Measurements from ENCODE around the gene RBM47. TPM values are rescaled to one million over a fixed set of nuclear protein-coding genes. Genes with fewer than 3 reads are reported as not detected.
A peak's percentile ranks its signal among the peaks of the same experiment; 100 is the strongest.

Gene RBM47
- total and polyA plus RNA-seq, 10 of the 15 experiments (the other 5 are each of a cell fraction or from before 2014, with no cell fraction given), result 7.9 to 45.0 (median 28.7) TPM

DNA sequence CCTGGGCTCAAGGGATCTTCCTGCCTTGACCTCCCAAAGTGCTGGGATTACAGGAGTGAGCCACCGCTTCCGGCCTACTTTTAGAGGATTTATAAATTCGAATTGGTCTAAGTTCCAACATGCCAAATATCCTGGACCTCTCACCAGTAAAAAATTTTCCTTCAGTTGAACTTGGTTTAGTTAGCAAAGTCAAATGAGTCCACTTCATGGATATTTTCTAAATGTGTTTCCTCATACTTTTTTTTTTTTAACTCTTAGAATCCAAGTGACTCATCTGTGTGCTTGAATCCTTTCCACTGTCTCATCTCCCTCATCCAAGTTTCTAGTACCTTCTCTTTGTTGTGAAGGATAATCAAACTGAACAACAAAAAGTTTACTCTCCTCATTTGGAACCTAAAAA, 49.7 kb downstream of the RBM47 start:
- POLR2A ChIA-PET, result interaction anchor here (0.6 to 0.7 kb wide), 2 partner anchors 10 to 576 kb away, joined by 3 to 4 read pairs; no protein-coding TSS in a partner anchor

DNA sequence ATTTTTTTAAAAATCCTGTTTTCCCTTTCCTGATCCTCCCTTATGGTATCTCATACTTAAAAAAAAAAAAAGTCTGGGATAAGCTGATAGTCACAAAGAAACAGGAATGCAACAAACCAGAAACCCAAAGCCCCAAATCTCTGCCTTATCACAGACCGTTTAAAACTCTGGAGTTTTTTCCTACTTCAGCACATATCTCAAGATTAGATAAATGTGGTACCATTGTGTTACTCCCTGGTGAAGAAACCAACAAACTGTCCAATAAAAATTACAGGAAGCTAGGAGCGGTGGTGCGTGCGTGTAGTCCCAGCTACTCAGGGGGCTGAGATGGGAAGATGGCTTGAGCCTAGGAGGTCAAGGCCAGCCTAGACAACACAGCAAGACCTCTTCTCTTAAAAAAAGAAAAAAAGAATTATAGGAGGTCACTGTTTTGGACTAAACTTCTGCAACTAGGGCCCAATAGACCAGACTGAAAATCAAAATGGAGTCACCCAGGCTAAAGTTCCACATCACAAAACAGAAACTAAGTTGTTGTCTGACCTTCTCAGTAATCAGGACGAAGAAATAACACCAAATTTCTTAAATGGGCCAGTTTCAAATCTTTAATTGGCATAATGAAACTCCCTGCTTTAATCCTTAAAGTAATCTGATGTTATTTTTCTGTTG, 51.9 kb downstream of the RBM47 start:
- H3K9me3 ChIP-seq (replicated peaks; ENCODE audit: control insufficient read depth, insufficient read depth, low read length), result no peaks in the 10 kb centered on the region
- no peaks in the 10 kb centered on the region for H4K20me1 ChIP-seq (ENCODE audit: control insufficient read depth, insufficient read depth)
- DNase-seq (ENCODE audit: low read depth, low spot score), result no peak
- H2AFZ ChIP-seq (ENCODE audit: control insufficient read depth, low read depth, low read length), result no peak overlapping the region
- BruUV-seq (replicated peaks), result no TSS peak
- no peaks in the 10 kb centered on the region for H3K27me3 ChIP-seq (replicated peaks in 1 of 2; ENCODE audit: control insufficient read depth in 2 of 2, insufficient read depth in 2 of 2, low read length in 1 of 2)
- ChIA-PET SMC1A (ENCODE audit: uncharacterized antibody, unreplicated experiment) (interaction anchor here (0.9 to 7.3 kb wide), 17 partner anchors 14 to 141 kb away, joined by 3 to 90 read pairs (median 5); no protein-coding TSS in a partner anchor), CTCF (interaction anchor here (0.6 to 5.1 kb wide), 13 partner anchors 10 to 1657 kb away, joined by 3 to 28 read pairs (median 4); no protein-coding TSS in a partner anchor), RAD21 (ENCODE audit: unreplicated experiment) (interaction anchor here (0.6 to 3.7 kb wide), 18 partner anchors 13 to 520 kb away, joined by 3 to 29 read pairs (median 6); partner anchors contain the start of gene RBM47), POLR2A (interaction anchor here (0.6 to 5.3 kb wide), 11 partner anchors 15 to 97 kb away, joined by 3 to 51 read pairs (median 5); no protein-coding TSS in a partner anchor)
- peaks cover 2% of the 10 kb centered on the region in 2 experiments; a peak in 3 of 4 replicates for H3K36me3 ChIP-seq (ENCODE audit: control insufficient read depth in 2 of 2, insufficient read depth in 2 of 2, low read length in 1 of 2)
- peaks cover 78% of the 10 kb centered on the region for H3K79me2 ChIP-seq (ENCODE audit: control insufficient read depth, insufficient read depth, low read length)
- peaks cover 54% of the 10 kb centered on the region for H3K4me1 ChIP-seq (ENCODE audit: control insufficient read depth, insufficient read depth, low read length)
- in situ Hi-C loops (cut with MboI) (no loop called here), intact Hi-C loops (cut with micrococcal nuclease; ENCODE audit: unreplicated experiment) (loop anchor here (1.0 to 10.0 kb wide), 3 partner anchors 44 to 137 kb away; no protein-coding TSS in a partner anchor)
- peak overlapping the region; percentile 89 for H3K27ac ChIP-seq (ENCODE audit: control insufficient read depth, insufficient read depth)
- 81% methylated on average over 5 of the region's 5 CpGs for WGBS (ENCODE audit: insufficient coverage, insufficient replicate concordance, low lambda C conversion rate, missing lambda C conversion rate)
- peak overlapping the region; percentile 97; the same call in 1 of the 2 replicates for H3K4me2 ChIP-seq (ENCODE audit: control insufficient read depth, insufficient read depth)
- H3K4me3 ChIP-seq, result peak overlapping the region; percentile 35; the same call in 1 of the 2 replicates
- peak overlapping the region; percentile 51 for H3K9ac ChIP-seq (ENCODE audit: control insufficient read depth, insufficient read depth, low read length)
- ATAC-seq, result no peak
- no peak for FAIRE-seq
- TF ChIP-seq, protein P1, sequence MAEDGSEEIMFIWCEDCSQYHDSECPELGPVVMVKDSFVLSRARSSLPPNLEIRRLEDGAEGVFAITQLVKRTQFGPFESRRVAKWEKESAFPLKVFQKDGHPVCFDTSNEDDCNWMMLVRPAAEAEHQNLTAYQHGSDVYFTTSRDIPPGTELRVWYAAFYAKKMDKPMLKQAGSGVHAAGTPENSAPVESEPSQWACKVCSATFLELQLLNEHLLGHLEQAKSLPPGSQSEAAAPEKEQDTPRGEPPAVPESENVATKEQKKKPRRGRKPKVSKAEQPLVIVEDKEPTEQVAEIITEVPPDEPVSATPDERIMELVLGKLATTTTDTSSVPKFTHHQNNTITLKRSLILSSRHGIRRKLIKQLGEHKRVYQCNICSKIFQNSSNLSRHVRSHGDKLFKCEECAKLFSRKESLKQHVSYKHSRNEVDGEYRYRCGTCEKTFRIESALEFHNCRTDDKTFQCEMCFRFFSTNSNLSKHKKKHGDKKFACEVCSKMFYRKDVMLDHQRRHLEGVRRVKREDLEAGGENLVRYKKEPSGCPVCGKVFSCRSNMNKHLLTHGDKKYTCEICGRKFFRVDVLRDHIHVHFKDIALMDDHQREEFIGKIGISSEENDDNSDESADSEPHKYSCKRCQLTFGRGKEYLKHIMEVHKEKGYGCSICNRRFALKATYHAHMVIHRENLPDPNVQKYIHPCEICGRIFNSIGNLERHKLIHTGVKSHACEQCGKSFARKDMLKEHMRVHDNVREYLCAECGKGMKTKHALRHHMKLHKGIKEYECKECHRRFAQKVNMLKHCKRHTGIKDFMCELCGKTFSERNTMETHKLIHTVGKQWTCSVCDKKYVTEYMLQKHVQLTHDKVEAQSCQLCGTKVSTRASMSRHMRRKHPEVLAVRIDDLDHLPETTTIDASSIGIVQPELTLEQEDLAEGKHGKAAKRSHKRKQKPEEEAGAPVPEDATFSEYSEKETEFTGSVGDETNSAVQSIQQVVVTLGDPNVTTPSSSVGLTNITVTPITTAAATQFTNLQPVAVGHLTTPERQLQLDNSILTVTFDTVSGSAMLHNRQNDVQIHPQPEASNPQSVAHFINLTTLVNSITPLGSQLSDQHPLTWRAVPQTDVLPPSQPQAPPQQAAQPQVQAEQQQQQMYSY (CRISPR knock-in tag; IDR thresholded peaks at IDR 0.05), result peak; percentile 83
- no peak for TF ChIP-seq NR2C1 (IDR thresholded peaks at IDR 0.05)
- TF ChIP-seq ZBTB4 (CRISPR knock-in tag; IDR thresholded peaks at IDR 0.05), result peak; percentile 86
- TF ChIP-seq PML (IDR thresholded peaks at IDR 0.05; ENCODE audit: low read length), result no peak
- peak; percentile 55; the same call in 1 of the 2 replicates for TF ChIP-seq YY1 (IDR thresholded peaks at IDR 0.05; ENCODE audit: low read depth, low read length)
- TF ChIP-seq BRCA1 (IDR thresholded peaks at IDR 0.05; ENCODE audit: low read depth, low read length), result no peak

More for the DNA sequence above, 49.7 kb downstream of the RBM47 start:
- Histone ChIP-seq H3K27me3 (replicated peaks in 1 of 2; ENCODE audit: control insufficient read depth in 2 of 2, insufficient read depth in 2 of 2, low read length in 1 of 2) (no peaks in the 10 kb centered on the region), H3K79me2 (ENCODE audit: control insufficient read depth, insufficient read depth, low read length) (peaks cover 71% of the 10 kb centered on the region), H3K4me2 (ENCODE audit: control insufficient read depth, insufficient read depth) (no peak overlapping the region), H3K9ac (ENCODE audit: control insufficient read depth, insufficient read depth, low read length) (no peak overlapping the region), H2AFZ (ENCODE audit: control insufficient read depth, low read depth, low read length) (no peak overlapping the region), H3K4me3 (no peak overlapping the region), H3K36me3 (ENCODE audit: control insufficient read depth in 2 of 2, insufficient read depth in 2 of 2, low read length in 1 of 2) (peaks cover 2 to 6% of the 10 kb centered on the region in 2 experiments; a peak in 3 of 4 replicates), H3K4me1 (ENCODE audit: control insufficient read depth, insufficient read depth, low read length) (peaks cover 31% of the 10 kb centered on the region), H4K20me1 (ENCODE audit: control insufficient read depth, insufficient read depth) (no peaks in the 10 kb centered on the region), H3K9me3 (replicated peaks; ENCODE audit: control insufficient read depth, insufficient read depth, low read length) (no peaks in the 10 kb centered on the region), H3K27ac (ENCODE audit: control insufficient read depth, insufficient read depth) (no peak overlapping the region)
- DNase-seq (ENCODE audit: low read depth, low spot score) (no peak), ATAC-seq (no peak), FAIRE-seq (no peak)
- CTCF ChIA-PET, result no interaction called here
- TF ChIP-seq, protein P2, sequence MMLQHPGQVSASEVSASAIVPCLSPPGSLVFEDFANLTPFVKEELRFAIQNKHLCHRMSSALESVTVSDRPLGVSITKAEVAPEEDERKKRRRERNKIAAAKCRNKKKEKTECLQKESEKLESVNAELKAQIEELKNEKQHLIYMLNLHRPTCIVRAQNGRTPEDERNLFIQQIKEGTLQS (IDR thresholded peaks at IDR 0.05; ENCODE audit: borderline replicate concordance, extremely low read depth, low read depth, low read length), result no peak
- no TSS peak for BruUV-seq (replicated peaks)
- RAD21 ChIA-PET (ENCODE audit: unreplicated experiment), result no interaction called here
- SMC1A ChIA-PET (ENCODE audit: uncharacterized antibody, unreplicated experiment), result no interaction called here
- in situ Hi-C loops (cut with MboI) (no loop called here), intact Hi-C loops (cut with micrococcal nuclease; ENCODE audit: unreplicated experiment) (loop anchor here (5.0 to 10.0 kb wide), 2 partner anchors 63 to 135 kb away; no protein-coding TSS in a partner anchor)
- 97% methylated on average over 3 of the region's 3 CpGs for WGBS (ENCODE audit: insufficient coverage, insufficient replicate concordance, low lambda C conversion rate, missing lambda C conversion rate)

Data from GM12878 (cell line).